Naive thymus-derived CD4-positive, alpha-beta T cell (primary cell): ENCODE results near the gene PIK3R4. TPM values are rescaled to one million over a fixed set of nuclear protein-coding genes. Genes with fewer than 3 reads are reported as not detected.

Experiments used
- ATAC-seq: fragments of 150-1000 bp; cut with Tn5 transposase; 2 replicates; pipeline ENCODE4 v1.10.0; 2021; ENCODE audit warnings: mild to moderate bottlenecking, moderate library complexity
- CTCF ChIA-PET: fragments of 350-600 bp; sonication (Branson Sonifier 250); formaldehyde crosslinking; loops from one replicate; lab custom pipeline; 2021; ENCODE audit warnings: antibody characterized with exemption; lab: Charles Lee
- POLR2A ChIA-PET: fragments of 350-600 bp; sonication (Branson Sonifier 250); formaldehyde crosslinking; loops from one replicate; lab custom pipeline; 2021; ENCODE audit warnings: antibody characterized with exemption, inconsistent platforms; lab: Charles Lee
- DNase-seq, 9 donors: peaks; one replicate each; pipeline versions ENCODE4 v3.0.0 to v3.0.0-alpha.2; 2020 to 2022; ENCODE audit warnings: mixed read lengths in 1 of 9
- H3K27ac ChIP-seq: one replicate; pipeline ENCODE4 v1.7.0; 2013; ENCODE audit warnings: mild to moderate bottlenecking, low read depth, low read length, moderate library complexity
- H3K27me3 ChIP-seq, 2 donors: one replicate each; pipeline ENCODE4 v1.7.0; 2013; ENCODE audit warnings: low read length in 2 of 2, mild to moderate bottlenecking in 2 of 2, moderate library complexity in 2 of 2; ENCODE audit not compliant: control insufficient read depth in 2 of 2, insufficient read depth in 2 of 2
- H3K36me3 ChIP-seq, 3 experiments: 1 replicate in 2 of 3; 2 replicates in 1 of 3; pipeline ENCODE4 v1.7.0; 2013; ENCODE audit warnings: low read length in 3 of 3, mild to moderate bottlenecking in 3 of 3, moderate library complexity in 1 of 3; ENCODE audit not compliant: insufficient read depth in 3 of 3, control insufficient read depth in 2 of 3
- H3K4me1 ChIP-seq, 2 donors: one replicate each; pipeline ENCODE4 v1.7.0; 2013; ENCODE audit warnings: low read length in 2 of 2, mild to moderate bottlenecking in 2 of 2, moderate library complexity in 1 of 2; ENCODE audit not compliant: control insufficient read depth in 2 of 2, insufficient read depth in 2 of 2
- H3K4me3 ChIP-seq: 2 replicates; pipeline ENCODE4 v1.7.0; 2013; ENCODE audit warnings: mild to moderate bottlenecking, low read length
- H3K9me3 ChIP-seq, 3 experiments: 1 replicate in 2 of 3; 2 replicates in 1 of 3; pipeline ENCODE4 v1.7.0; 2013; ENCODE audit warnings: low read length in 3 of 3; ENCODE audit not compliant: control insufficient read depth in 2 of 3
- H3K27ac Mint-ChIP-seq, 9 donors: one replicate each; pipeline ENCODE4 v1.8.0; 2020 to 2022; ENCODE audit warnings: mixed read lengths in 9 of 9, mild to moderate bottlenecking in 8 of 9, moderate library complexity in 5 of 9, inconsistent platforms in 2 of 9
- H3K27me3 Mint-ChIP-seq, 5 donors: one replicate each; pipeline ENCODE4 v1.8.0; 2021 to 2022; ENCODE audit warnings: mixed read lengths in 5 of 5, mild to moderate bottlenecking in 1 of 5
- H3K36me3 Mint-ChIP-seq, 5 donors: one replicate each; pipeline ENCODE4 v1.8.0; 2020 to 2022; ENCODE audit warnings: mixed read lengths in 5 of 5, mild to moderate bottlenecking in 3 of 5, inconsistent platforms in 1 of 5
- H3K4me1 Mint-ChIP-seq, 7 donors: one replicate each; pipeline ENCODE4 v1.8.0; 2020 to 2022; ENCODE audit warnings: mixed read lengths in 7 of 7, mild to moderate bottlenecking in 3 of 7, inconsistent platforms in 1 of 7
- H3K4me3 Mint-ChIP-seq, 10 donors: one replicate each; pipeline ENCODE4 v1.8.0; 2020 to 2022; ENCODE audit warnings: mild to moderate bottlenecking in 10 of 10, mixed read lengths in 10 of 10, moderate library complexity in 6 of 10, inconsistent platforms in 2 of 10
- H3K9me3 Mint-ChIP-seq, 11 donors: one replicate each; pipeline ENCODE4 v1.8.0; 2020 to 2022; ENCODE audit warnings: mixed read lengths in 11 of 11, mild to moderate bottlenecking in 4 of 11, inconsistent platforms in 1 of 11, moderate library complexity in 1 of 11
- intact Hi-C, 2 donors: fragments of 100-400 bp; cut with micrococcal nuclease; formaldehyde crosslinking; loops; one replicate each; pipeline ENCODE4 v1.15.1; 2023
- polyA plus RNA-seq, 2 donors: library from polyadenylated mRNA; unstranded; fragments of 300-500 nt; fragmentation: Illumina TruSeq; gene quantifications; one replicate each; pipeline ENCODE4 v1.2.3, GENCODE V29; 2021
- total RNA-seq, 6 experiments: library from RNA in 5 of 6; stranded (reverse) in 5 of 6; gene quantifications; 1 replicate in 5 of 6; 2 replicates in 1 of 6; pipeline ENCODE4 v1.2.3 and lab custom pipeline; 2021 to 2026

PIK3R4 gene
- total and polyA plus RNA-seq, 7 experiments from 2014 or later = 15.5 to 47.5 (median 27.5) TPM

DNA sequence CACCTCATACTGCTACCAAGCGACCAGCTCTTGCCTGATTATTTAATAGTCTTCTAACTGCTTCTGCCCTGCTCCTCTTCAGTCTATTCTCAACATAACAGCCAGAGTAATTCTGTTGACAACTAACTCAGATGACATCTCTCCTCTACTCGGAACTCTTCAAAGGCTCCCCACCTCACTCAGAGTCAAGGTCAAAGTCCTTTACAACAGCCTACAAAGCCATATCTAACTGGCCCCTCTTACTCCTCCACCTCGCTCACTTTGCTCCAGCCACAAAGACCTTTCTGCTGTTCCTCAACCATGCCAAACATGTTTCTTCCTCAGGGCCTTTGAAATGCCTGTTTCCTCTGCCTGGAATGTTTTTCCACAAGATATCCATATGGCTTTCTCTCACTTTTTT is 43.6 kb downstream of the PIK3R4 start:
- ATAC-seq = no peak
- no peak overlapping the region for H3K4me3 ChIP-seq
- no peak overlapping the region for H3K27ac ChIP-seq
- H3K4me1 ChIP-seq = no peaks in the 10 kb centered on the region
- no peak for DNase-seq
- H3K36me3 ChIP-seq = peaks cover 4 to 39% (median 9%) of the 10 kb centered on the region in 3 experiments
- Mint-ChIP-seq H3K27ac (peak overlapping the region in 2 of 9 donors; percentile 26 to 29), H3K36me3 (peaks cover 18 to 72% (median 50%) of the 10 kb centered on the region in 5 donors), H3K4me1 (no peaks in the 10 kb centered on the region), H3K4me3 (no peak overlapping the region), H3K9me3 (no peaks in the 10 kb centered on the region), H3K27me3 (no peaks in the 10 kb centered on the region)
- ChIA-PET POLR2A (interaction anchor here (0.6 kb wide), 1 partner anchor 358 kb away, joined by 3 read pairs; no protein-coding TSS in a partner anchor), CTCF (interaction anchor here (1.0 kb wide), 1 partner anchor 26 kb away, joined by 3 read pairs; no protein-coding TSS in a partner anchor)
- intact Hi-C loops = no loop called here
- no peaks in the 10 kb centered on the region for H3K27me3 ChIP-seq
- H3K9me3 ChIP-seq = no peaks in the 10 kb centered on the region

DNA sequence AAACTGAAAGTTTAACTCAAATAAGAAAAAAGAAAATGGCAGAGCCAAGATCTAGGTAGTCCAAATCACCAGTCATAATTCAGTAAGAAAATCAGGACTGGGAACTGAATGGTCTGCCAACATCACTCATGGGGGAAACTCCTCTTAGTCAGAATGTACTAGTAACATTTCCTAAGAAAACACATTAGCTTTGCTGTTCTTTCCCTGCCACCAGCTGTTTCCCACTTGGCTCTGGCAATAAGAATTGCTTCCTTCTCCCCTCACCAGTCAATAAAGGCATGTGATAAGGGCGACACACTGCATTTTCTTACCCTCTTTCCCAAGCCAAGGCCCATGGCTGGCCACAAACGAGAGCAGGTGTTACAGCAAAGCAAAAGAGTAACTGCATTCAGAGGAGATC is 46.1 kb downstream of the PIK3R4 start:
- ATAC-seq (no peak), DNase-seq (no peak)
- Mint-ChIP-seq H3K27me3 (no peaks in the 10 kb centered on the region), H3K4me3 (no peak overlapping the region), H3K36me3 (peaks cover 21 to 80% (median 58%) of the 10 kb centered on the region in 5 donors), H3K27ac (no peak overlapping the region), H3K4me1 (no peaks in the 10 kb centered on the region), H3K9me3 (no peaks in the 10 kb centered on the region)
- no peak overlapping the region for H3K4me3 ChIP-seq
- H3K27ac ChIP-seq = no peak overlapping the region
- intact Hi-C loops = no loop called here
- POLR2A ChIA-PET = no interaction called here
- no peaks in the 10 kb centered on the region for H3K27me3 ChIP-seq
- CTCF ChIA-PET = interaction anchor here (0.6 kb wide), 1 partner anchor 47 kb away, joined by 3 read pairs; no protein-coding TSS in a partner anchor
- no peaks in the 10 kb centered on the region for H3K9me3 ChIP-seq
- H3K36me3 ChIP-seq = peaks cover 4 to 44% (median 8%) of the 10 kb centered on the region in 3 experiments
- no peaks in the 10 kb centered on the region for H3K4me1 ChIP-seq

DNA sequence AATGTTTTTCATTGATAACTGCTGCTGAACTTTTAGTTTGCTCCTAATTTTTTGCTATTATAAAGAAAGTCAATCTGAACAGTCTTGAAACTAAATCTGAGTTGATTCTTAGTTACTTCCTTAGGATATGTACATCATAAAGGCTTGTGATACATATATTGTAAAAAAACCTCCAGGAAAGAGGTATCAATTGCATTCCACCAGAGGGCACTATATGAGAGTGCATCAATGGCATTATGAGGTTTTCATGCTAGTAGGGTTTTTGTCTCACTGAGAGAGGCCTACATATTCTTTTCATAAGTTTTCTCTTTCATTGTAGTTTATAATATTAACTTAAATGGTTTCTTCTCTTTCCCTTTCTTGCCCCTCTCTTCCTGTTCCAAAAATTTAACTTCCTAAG is 46.9 kb downstream of the PIK3R4 start:
- Histone ChIP-seq H3K4me3 (no peak overlapping the region), H3K27ac (no peak overlapping the region), H3K36me3 (peaks cover 4 to 38% (median 11%) of the 10 kb centered on the region in 3 experiments), H3K27me3 (no peaks in the 10 kb centered on the region), H3K4me1 (no peaks in the 10 kb centered on the region), H3K9me3 (no peaks in the 10 kb centered on the region)
- ChIA-PET CTCF (no interaction called here), POLR2A (no interaction called here)
- peak in 3 of 9 donors; percentile 6 to 13 (median 12) for DNase-seq
- Mint-ChIP-seq H3K4me1 (no peaks in the 10 kb centered on the region), H3K9me3 (no peaks in the 10 kb centered on the region), H3K27ac (peak overlapping the region in 2 of 9 donors; percentile 5 to 33), H3K36me3 (peaks cover 19 to 84% (median 55%) of the 10 kb centered on the region in 5 donors), H3K27me3 (no peaks in the 10 kb centered on the region), H3K4me3 (no peak overlapping the region)
- intact Hi-C loops = loop anchor here (1.0 kb wide), 1 partner anchor 194 kb away; no protein-coding TSS in a partner anchor
- ATAC-seq = peak; percentile 61

DNA sequence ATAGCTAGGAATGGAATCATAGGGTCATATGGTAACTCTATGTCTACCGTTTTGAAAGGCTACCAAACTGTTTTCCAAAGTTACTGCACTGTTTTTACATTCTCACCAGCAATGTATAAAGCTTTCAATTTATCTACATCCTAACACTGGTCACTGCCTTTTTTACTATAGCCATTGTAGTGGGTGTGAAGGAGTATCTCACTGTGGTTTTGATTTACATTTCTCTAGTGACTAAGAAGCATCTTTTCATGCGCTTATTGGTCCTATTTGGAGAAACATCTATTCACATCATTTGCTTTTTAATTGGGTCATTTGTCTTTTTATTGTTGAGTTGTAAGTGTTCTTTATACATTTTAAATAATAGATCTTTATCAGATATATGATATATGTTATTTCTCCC is 53.3 kb downstream of the PIK3R4 start:
- Histone ChIP-seq H3K27ac (no peak overlapping the region), H3K4me1 (no peaks in the 10 kb centered on the region), H3K4me3 (no peak overlapping the region), H3K9me3 (no peaks in the 10 kb centered on the region), H3K36me3 (peaks cover 0 to 8% (median 5%) of the 10 kb centered on the region in 3 experiments), H3K27me3 (no peaks in the 10 kb centered on the region)
- ATAC-seq (no peak), DNase-seq (no peak)
- no peaks in the 10 kb centered on the region for H3K27me3 Mint-ChIP-seq
- POLR2A ChIA-PET = no interaction called here
- CTCF ChIA-PET = no interaction called here
- peak overlapping the region in 1 of 9 donors; percentile 29 for H3K27ac Mint-ChIP-seq
- H3K4me3 Mint-ChIP-seq = no peak overlapping the region
- H3K36me3 Mint-ChIP-seq = peaks cover 19 to 92% (median 48%) of the 10 kb centered on the region in 5 donors
- H3K9me3 Mint-ChIP-seq = peaks cover 0 to 1% (median 0%) of the 10 kb centered on the region in 11 donors
- intact Hi-C loops = no loop called here
- no peaks in the 10 kb centered on the region for H3K4me1 Mint-ChIP-seq

DNA sequence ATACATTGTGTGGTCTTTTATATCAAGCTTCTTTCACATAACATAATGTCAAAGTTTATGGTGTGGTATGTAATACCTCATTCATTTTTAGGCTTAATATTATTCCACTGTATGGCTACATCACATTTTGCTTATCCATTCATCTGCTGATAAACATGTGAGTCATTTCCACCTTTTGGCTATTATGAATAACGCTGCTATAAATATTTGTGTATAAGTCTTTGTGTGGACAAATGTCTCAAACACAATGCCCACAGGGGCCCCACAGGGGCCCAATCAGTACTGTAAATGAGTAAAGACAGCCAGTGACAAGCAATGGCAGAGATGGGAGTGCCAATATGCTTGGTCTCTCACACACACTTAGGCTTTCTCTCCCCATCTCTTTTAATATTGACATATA is 54.2 kb downstream of the PIK3R4 start:
- ChIA-PET CTCF (no interaction called here), POLR2A (no interaction called here)
- Mint-ChIP-seq H3K9me3 (peaks cover 0 to 1% (median 0%) of the 10 kb centered on the region in 11 donors), H3K4me1 (no peaks in the 10 kb centered on the region), H3K4me3 (no peak overlapping the region), H3K36me3 (peaks cover 14 to 92% (median 39%) of the 10 kb centered on the region in 5 donors), H3K27ac (no peak overlapping the region), H3K27me3 (no peaks in the 10 kb centered on the region)
- H3K9me3 ChIP-seq = no peaks in the 10 kb centered on the region
- H3K4me1 ChIP-seq = no peaks in the 10 kb centered on the region
- H3K36me3 ChIP-seq = peaks cover 0 to 8% (median 8%) of the 10 kb centered on the region in 3 experiments
- ATAC-seq = no peak
- no peak for DNase-seq
- H3K27me3 ChIP-seq = no peaks in the 10 kb centered on the region
- intact Hi-C loops = no loop called here
- H3K27ac ChIP-seq = no peak overlapping the region
- no peak overlapping the region for H3K4me3 ChIP-seq

DNA sequence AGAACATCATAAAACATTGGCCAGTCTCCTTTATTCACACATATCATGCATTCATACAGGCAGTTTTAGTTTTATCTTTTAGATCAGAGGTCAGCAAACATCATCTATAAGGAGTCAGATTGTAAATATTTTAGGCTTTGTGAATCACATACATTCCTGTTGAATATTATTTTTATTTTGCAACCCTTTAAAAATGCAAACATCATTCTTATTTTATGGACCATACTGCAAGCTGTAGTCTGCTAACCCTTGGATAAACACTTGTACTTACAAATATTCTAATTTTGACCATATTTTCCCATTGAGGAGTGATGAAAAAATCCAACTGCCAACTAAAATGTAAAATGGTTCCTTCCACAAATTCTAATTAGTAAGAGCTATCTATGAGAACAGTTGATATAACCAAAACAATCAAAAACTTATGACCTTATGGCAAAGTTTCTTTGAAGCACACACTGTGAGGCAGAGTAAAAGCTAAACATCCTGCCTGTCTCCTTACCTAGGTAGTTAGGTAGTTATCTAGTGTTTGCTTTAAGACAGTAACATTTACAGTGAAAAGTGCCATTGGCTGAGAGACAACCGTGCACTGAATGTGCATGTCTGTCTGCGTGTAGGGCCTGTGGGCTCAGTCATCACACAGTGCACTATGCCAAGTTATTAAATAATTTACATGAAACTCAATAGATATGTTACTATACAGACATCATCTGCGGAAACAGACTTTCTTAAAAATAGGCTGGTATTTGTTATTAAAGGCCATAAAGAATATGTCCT is 57.7 kb downstream of the PIK3R4 start:
- Mint-ChIP-seq H3K27me3 (no peaks in the 10 kb centered on the region), H3K9me3 (peaks cover 0 to 1% (median 0%) of the 10 kb centered on the region in 11 donors), H3K4me3 (no peak overlapping the region), H3K36me3 (peaks cover 14 to 75% (median 20%) of the 10 kb centered on the region in 5 donors), H3K27ac (no peak overlapping the region), H3K4me1 (no peaks in the 10 kb centered on the region)
- ChIA-PET POLR2A (no interaction called here), CTCF (no interaction called here)
- DNase-seq (no peak), ATAC-seq (no peak)
- H3K4me1 ChIP-seq = no peaks in the 10 kb centered on the region
- H3K27ac ChIP-seq = no peak overlapping the region
- no peak overlapping the region for H3K4me3 ChIP-seq
- no peaks in the 10 kb centered on the region for H3K9me3 ChIP-seq
- H3K36me3 ChIP-seq = peaks cover 0 to 19% (median 1%) of the 10 kb centered on the region in 3 experiments
- intact Hi-C loops = no loop called here
- H3K27me3 ChIP-seq = no peaks in the 10 kb centered on the region
